ENCODE data around the gene HYDIN.

DNA sequence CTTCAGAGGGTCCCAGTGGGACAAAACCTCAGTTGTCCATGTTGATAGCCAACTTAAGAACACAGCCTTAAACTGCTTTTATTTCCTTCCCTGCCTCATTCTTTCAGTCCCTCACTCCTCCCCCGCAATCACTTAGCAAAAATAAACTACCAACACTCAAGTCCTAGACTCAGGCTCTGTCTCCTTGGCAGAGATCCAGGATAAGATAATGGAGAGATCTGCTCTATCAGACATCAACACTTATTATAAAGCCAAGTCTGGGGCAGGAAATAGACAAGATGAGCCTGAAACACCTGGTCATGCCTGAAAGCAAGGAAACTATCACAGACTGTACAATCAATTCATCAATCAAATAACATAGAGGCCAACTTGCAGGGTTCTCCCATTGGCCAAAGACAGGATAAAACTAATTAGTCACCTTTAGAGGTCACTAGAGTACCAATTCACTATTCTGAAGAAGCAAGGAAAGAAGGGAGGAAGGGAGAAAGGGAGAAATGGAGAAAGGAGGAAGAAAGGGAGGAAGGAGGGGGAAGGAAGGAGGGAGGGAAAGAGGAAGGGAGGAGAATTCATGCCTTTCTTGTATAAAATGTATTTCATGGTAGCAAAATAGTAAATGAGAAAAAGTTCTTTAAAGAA lies 15.7 kb downstream of the HYDIN start:
- peak; percentile 61 for TF ChIP-seq CTCF (conservative IDR thresholded peaks at IDR 0.05; ENCODE audit: low read length)
- TF ChIP-seq EZH2phosphoT487 (IDR thresholded peaks at IDR 0.05; ENCODE audit: borderline replicate concordance, low read depth, low read length) = no peak
